ENCODE data around the gene ITGB2.

The ITGB2 gene

GRCh38 chr21:44872649-44873355 is 47.9 kb downstream of the ITGB2 start:
- DNase-seq (ENCODE audit: low spot score): peak; percentile 51
- no peak for TF ChIP-seq CTCF (IDR thresholded peaks at IDR 0.05; ENCODE audit: extremely low read depth, missing control alignments)

- no peak for DNase-seq (ENCODE audit: low spot score)
- TF ChIP-seq CTCF (IDR thresholded peaks at IDR 0.05; ENCODE audit: extremely low read depth, missing control alignments): no peak
These were observed 48.4 kb downstream of the ITGB2 start for GRCh38 chr21:44872323-44872648.

GRCh38 chr21:44871576-44872269 is 49.0 kb downstream of the ITGB2 start:
- no peak for DNase-seq (ENCODE audit: low spot score)
- no peak for TF ChIP-seq CTCF (IDR thresholded peaks at IDR 0.05; ENCODE audit: extremely low read depth, missing control alignments)

GRCh38 chr21:44870748-44871495 is 49.8 kb downstream of the ITGB2 start:
- no peak for DNase-seq (ENCODE audit: low spot score)
- no peak for TF ChIP-seq CTCF (IDR thresholded peaks at IDR 0.05; ENCODE audit: extremely low read depth, missing control alignments)

GRCh38 chr21:44869781-44870747 is 50.6 kb downstream of the ITGB2 start:
- no peak for TF ChIP-seq CTCF (IDR thresholded peaks at IDR 0.05; ENCODE audit: extremely low read depth, missing control alignments)
- DNase-seq (ENCODE audit: low spot score): no peak

GRCh38 chr21:44868707-44869106 is 52.0 kb downstream of the ITGB2 start:
- DNase-seq (ENCODE audit: low spot score): no peak

More at GRCh38 chr21:44868707-44869106, 52.0 kb downstream of the ITGB2 start:
- TF ChIP-seq CTCF (IDR thresholded peaks at IDR 0.05; ENCODE audit: extremely low read depth, missing control alignments): no peak

Measured in GM20000 (cell line).